Transverse colon (tissue), 4 donors: ENCODE results near the gene SIK1.
"Not testable (repeated sequence)": the region's sequence is repeated elsewhere in the genome, so short reads cannot be mapped to it uniquely, and the experiment has no call there.

Source experiments
- CTCF ChIP-seq, 5 experiments: fragments of 200-600 bp in 3 of 5; fragments of 450-650 bp in 2 of 5; sonication (generic) in 3 of 5; IDR thresholded peaks; 1 replicate in 2 of 5; 2 replicates in 3 of 5; pipeline ENCODE4 v1.5.1; 2016 to 2017; ENCODE audit warnings: antibody characterized with exemption in 5 of 5, inconsistent platforms in 3 of 5, mild to moderate bottlenecking in 2 of 5, moderate library complexity in 1 of 5
- EP300 ChIP-seq: sonication (generic); formaldehyde crosslinking; IDR thresholded peaks from one replicate; pipeline ENCODE4 v1.6.1; 2017; ENCODE audit warnings: antibody characterized with exemption, low read depth
- POLR2A ChIP-seq: fragments of 450-650 bp; IDR thresholded peaks from one replicate; pipeline ENCODE4 v1.6.1; 2016; ENCODE audit warnings: antibody characterized with exemption, mild to moderate bottlenecking, moderate library complexity
- POLR2AphosphoS5 ChIP-seq, 3 donors: sonication (generic); formaldehyde crosslinking; IDR thresholded peaks; one replicate each; pipeline ENCODE4 v1.6.1; 2016; ENCODE audit warnings: antibody characterized with exemption in 3 of 3

DNA sequence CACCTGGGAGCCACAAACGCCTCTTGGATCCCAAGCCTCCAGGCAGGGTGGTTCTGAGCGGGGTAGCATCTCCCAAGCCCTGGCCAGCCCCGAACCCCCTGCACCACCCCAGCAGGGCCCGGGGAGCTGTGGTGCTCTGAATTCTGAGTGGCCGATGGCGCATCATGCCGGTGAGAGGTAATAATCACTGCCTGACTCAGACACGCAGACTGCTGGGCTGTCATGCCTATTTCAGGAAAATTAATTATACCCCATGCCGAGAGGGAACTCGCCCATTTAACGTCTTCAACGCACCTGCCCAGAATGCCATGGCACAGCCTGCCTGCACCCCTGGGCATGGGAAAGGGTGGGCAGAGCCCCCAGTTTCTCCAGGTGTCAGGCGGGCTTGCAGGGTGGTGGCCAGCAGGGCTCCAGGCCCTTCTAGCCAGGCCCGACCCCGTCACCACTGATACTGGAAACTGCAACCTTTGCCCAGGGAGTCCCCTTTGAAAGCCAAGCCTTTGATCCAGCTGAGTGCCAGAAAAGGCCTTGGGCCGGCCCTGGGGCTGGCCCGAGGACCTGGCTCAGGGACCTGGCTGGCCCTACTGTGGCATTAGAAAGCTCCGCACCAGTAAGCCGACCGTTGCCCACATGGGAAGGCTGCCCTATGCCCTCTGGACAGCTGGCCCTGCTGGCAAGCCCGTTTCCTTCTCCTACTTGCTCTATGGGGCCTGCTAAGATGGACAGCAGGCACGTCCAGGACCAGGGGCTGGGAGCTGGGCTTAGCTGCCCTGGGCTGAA, 23.1 kb downstream of the SIK1 start:
- not testable (repeated sequence) for TF ChIP-seq CTCF (IDR thresholded peaks at IDR 0.05); POLR2AphosphoS5 (IDR thresholded peaks at IDR 0.05); EP300; POLR2A
